Astrocyte of the cerebellum (primary cell): ENCODE results near the gene C11orf16.
"Not testable (repeated sequence)": the region's sequence is repeated elsewhere in the genome, so short reads cannot be mapped to it uniquely, and the experiment has no call there.

Experiments
- DNase-seq: peaks from one replicate; pipeline ENCODE4 v3.0.0-alpha.2; 2011; ENCODE audit warnings: low read depth
- H3K4me3 ChIP-seq: 2 replicates; pipeline ENCODE4 v1.5.1; 2011; ENCODE audit warnings: mild to moderate bottlenecking, low read depth, low read length, moderate library complexity
- in situ Hi-C: cut with HindIII; loops from 2 replicates; pipeline ENCODE4 v1.10.0; 2017; ENCODE audit warnings: low sequenced_read_pairs
- TF ChIP-seq, protein P1 (sequence below): IDR thresholded peaks from 2 replicates; pipeline ENCODE4 v1.5.1; 2012; ENCODE audit warnings: low read length, low read depth, moderate library complexity, mild to moderate bottlenecking; ENCODE audit errors: missing control alignments

C11orf16 gene

DNA sequence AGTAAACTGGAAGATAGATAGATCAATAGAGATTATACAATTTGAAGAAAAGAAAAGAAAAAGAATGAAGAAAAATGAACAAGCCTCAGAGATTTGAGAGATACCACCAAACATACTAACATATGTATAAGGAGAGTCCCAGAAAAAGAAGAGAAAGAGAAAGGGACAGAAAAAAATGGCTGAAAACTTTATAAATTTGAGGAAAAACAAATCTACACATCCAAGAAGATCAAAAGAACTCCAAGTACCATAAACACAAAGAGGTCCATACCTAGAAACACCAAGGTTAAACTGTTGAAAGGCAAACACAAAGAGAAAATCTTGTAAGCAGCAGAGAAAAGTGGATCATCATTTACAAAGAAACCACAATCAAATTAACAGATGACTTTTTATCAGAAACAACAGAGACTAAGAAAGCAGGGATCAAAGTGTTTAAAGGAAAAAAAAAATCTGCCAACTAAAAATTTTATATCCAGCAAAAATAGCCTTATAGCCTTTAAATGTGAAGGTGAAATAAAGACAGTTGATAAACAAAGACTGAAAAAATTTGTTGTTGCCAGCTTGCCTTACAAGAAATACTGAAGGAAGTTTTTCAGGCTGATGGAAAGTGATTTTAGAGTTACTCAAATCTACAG lies 33.5 kb downstream of the C11orf16 start:
- in situ Hi-C loops = no loop called here
- no peak for DNase-seq
- H3K4me3 ChIP-seq = no peak overlapping the region
- TF ChIP-seq, protein P1, sequence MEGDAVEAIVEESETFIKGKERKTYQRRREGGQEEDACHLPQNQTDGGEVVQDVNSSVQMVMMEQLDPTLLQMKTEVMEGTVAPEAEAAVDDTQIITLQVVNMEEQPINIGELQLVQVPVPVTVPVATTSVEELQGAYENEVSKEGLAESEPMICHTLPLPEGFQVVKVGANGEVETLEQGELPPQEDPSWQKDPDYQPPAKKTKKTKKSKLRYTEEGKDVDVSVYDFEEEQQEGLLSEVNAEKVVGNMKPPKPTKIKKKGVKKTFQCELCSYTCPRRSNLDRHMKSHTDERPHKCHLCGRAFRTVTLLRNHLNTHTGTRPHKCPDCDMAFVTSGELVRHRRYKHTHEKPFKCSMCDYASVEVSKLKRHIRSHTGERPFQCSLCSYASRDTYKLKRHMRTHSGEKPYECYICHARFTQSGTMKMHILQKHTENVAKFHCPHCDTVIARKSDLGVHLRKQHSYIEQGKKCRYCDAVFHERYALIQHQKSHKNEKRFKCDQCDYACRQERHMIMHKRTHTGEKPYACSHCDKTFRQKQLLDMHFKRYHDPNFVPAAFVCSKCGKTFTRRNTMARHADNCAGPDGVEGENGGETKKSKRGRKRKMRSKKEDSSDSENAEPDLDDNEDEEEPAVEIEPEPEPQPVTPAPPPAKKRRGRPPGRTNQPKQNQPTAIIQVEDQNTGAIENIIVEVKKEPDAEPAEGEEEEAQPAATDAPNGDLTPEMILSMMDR = no peak

DNA sequence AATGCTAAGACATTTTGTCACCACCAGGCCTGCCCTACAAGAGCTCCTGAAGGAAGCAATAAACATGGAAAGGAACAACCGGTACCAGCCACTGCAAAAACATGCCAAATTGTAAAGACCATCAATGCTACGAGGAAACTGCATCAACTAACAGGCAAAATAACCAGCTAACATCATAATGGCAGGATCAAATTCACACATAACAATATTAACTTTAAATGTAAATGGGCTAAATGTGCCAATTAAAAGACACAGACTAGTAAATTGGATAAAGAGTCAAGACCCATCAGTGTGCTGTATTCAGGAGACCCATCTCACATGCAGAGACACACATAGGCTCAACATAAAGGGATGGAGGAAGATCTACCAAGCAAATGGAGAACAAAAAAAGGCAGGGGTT lies 41.6 kb downstream of the C11orf16 start:
- in situ Hi-C loops, DNase-seq: not testable (repeated sequence)

DNA sequence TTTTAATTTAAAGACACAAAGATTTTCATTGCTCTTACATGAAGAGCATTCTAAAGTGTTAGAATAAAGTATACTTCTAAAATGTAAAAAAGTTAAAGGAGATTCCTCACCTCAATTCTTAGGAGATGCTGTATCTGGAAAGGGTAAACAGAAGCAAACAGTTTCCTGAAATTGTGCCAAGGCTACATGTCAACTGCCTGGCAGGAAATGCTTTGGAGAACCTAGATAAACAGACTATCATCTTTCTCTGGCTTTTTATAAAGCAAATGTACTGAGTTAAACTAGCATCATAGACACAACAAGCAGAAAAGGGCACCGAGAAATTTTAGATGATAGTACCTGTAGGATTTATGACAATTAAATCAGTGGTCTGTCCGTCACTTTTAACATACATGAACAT lies 46.4 kb downstream of the C11orf16 start:
- no peak overlapping the region for H3K4me3 ChIP-seq
- in situ Hi-C loops = loop anchor here (5.0 kb wide), 1 partner anchor 101 kb away; no protein-coding TSS in a partner anchor
- TF ChIP-seq, protein P1 = no peak
- no peak for DNase-seq

More for the DNA sequence above, 41.6 kb downstream of the C11orf16 start:
- H3K4me3 ChIP-seq = not testable (repeated sequence)

DNA sequence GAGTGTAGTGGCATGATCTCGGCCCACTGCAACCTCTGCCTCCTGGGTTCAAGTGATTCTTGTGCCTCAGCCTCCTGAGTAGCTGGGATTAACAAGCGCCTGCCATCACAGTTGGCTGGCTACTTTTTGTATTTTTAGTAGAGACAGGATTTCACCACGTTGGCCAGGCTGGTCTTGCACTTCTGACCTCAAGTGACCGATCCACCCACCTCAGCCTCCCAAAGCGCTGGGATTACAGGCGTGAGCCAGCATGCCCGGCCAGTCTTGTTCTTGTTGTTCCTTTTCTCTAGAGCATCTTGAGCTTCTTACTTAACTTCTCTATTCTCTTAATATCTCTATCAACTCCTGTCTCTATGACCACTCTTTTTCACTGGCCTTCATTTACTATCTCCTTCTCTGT lies 51.2 kb downstream of the C11orf16 start:
- H3K4me3 ChIP-seq, DNase-seq, in situ Hi-C loops: not testable (repeated sequence)

DNA sequence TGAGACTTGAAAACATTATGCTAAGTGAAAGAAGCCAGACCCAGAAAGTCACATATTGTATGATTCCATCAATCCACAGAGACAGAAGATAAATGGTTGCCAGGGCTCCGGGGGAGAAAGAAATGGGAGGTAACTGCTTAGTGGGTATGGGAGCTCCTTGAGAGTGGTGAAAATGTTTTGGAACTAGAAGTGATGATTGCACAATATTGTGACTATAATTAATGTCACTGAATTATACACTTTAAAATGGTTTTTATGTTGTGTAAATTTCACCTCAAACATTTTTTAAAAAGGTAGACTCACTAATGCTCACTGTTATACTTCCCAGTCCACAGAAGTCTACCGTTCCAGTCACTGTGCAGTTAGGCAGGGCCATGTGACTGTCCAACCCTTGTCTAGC lies 54.0 kb downstream of the C11orf16 start:
- no peak for DNase-seq
- TF ChIP-seq, protein P1 = no peak
- in situ Hi-C loops = no loop called here
- no peak overlapping the region for H3K4me3 ChIP-seq

DNA sequence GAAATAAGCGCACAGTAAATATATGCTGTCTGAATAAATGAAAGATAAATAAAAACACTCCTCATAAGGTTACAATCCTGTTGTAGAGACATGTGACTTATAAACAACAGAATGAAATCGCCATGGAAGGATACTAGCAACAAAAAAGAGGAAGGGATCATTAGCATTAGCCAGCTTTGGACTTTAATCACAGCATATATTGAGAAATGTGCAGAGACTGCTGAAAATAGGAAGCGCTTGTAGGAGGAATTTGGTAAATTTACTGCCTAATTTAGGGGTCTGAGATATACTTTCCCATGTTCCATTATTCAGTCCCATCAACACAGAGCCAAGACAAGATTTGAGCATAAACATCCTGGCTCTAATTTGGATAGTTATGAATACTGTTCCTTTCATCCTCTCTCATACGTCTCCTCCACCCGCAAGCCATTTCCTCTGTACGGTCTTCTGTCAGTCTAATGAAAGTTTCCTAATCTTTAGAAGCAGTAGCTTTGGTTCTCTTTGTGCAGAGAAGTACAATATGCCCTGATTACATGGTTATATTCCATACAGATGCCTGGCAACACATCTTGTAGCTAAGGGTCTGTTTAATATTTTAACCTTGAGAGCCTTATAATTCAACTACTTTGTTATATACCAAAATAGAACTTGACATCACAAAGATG lies 58.9 kb downstream of the C11orf16 start:
- H3K4me3 ChIP-seq = no peak overlapping the region
- DNase-seq = no peak
- in situ Hi-C loops = no loop called here
- TF ChIP-seq, protein P1 = no peak

DNA sequence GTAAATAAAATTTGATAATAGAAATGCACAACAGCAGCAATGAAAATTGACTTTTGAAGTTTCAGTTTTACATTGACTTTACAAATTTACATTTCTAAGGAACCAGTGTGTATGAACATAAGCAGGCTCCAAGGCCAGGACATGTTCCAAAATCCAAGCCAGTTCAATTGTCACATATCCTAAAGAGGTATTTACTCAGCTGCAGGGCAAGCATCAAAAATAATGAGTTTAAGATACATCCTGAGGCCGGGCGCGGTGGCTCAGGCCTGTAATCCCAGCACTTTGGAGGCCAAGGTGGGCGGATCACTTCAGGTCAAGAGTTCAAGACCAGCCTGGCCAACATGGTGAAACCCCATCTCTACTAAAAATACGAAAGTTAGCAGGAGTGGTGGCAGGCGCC lies 60.8 kb downstream of the C11orf16 start:
- in situ Hi-C loops = no loop called here
- TF ChIP-seq, protein P1 = no peak
- no peak for DNase-seq
- no peak overlapping the region for H3K4me3 ChIP-seq
